ENCODE measurements around the gene ABRAXAS1. TPM values are rescaled to one million over a fixed set of nuclear protein-coding genes. Genes with fewer than 3 reads are reported as not detected.

Gene ABRAXAS1
- total and polyA plus RNA-seq, 2 of the 8 experiments (the other 6 are each of a cell fraction or from before 2014, with no cell fraction given): 11.4 to 32.1 TPM

GRCh38 chr4:83440148-83440814, 44.6 kb downstream of the ABRAXAS1 start:
- H3K4ac ChIP-seq (replicated peaks; ENCODE audit: insufficient read length, low read depth, low read length): no peak overlapping the region
- no peak overlapping the region for H3K4me3 ChIP-seq (ENCODE audit: extremely low read depth in 1 of 4, insufficient read depth in 2 of 4, low read depth in 3 of 4, low read length in 4 of 4)
- ChIA-PET POLR2A (ENCODE audit: partially characterized antibody) (interaction anchor here (1.5 kb wide), 1 partner anchor 17 kb away, joined by 3 read pairs; no protein-coding TSS in a partner anchor), CTCF (ENCODE audit: partially characterized antibody) (interaction anchor here (1.2 kb wide), 1 partner anchor 18 kb away, joined by 3 read pairs; no protein-coding TSS in a partner anchor)
- H2BK5ac ChIP-seq (ENCODE audit: low read depth, low read length): no peak overlapping the region
- H3K79me2 ChIP-seq (ENCODE audit: control insufficient read depth in 1 of 2, insufficient read depth in 2 of 2, low read length in 2 of 2): no peaks in the 10 kb centered on the region
- no peaks in the 10 kb centered on the region for H3K23me2 ChIP-seq (ENCODE audit: low read depth, low read length)
- no peak overlapping the region for H2BK15ac ChIP-seq (ENCODE audit: low read length)
- TF ChIP-seq POU5F1 (IDR thresholded peaks at IDR 0.05; ENCODE audit: low read depth, low read length): no peak
- no peak for TF ChIP-seq SRF (IDR thresholded peaks at IDR 0.05; ENCODE audit: low read depth, low read length)
- TF ChIP-seq BACH1 (IDR thresholded peaks at IDR 0.05; ENCODE audit: low read length): no peak
- no peak for TF ChIP-seq SIX5 (IDR thresholded peaks at IDR 0.05; ENCODE audit: low read depth, low read length)
- TF ChIP-seq ASH2L (IDR thresholded peaks at IDR 0.05; ENCODE audit: low read length): no peak
- TF ChIP-seq POLR2A (IDR thresholded peaks at IDR 0.05; ENCODE audit: control extremely low read depth in 1 of 2, low read depth in 2 of 2, low read length in 2 of 2): no peak
- TF ChIP-seq MAX (IDR thresholded peaks at IDR 0.05): no peak
- TF ChIP-seq TCF12 (IDR thresholded peaks at IDR 0.05; ENCODE audit: low read depth, low read length): no peak
- no peak for TF ChIP-seq TEAD4 (IDR thresholded peaks at IDR 0.05; ENCODE audit: low read depth, low read length)
- TF ChIP-seq SUZ12 (IDR thresholded peaks at IDR 0.05; ENCODE audit: low read length): no peak
- TF ChIP-seq NRF1 (IDR thresholded peaks at IDR 0.05; ENCODE audit: low read depth, low read length): no peak
- no peak for TF ChIP-seq RBBP5 (IDR thresholded peaks at IDR 0.05; ENCODE audit: borderline replicate concordance, low read depth, low read length)
- TF ChIP-seq RFX5 (IDR thresholded peaks at IDR 0.05; ENCODE audit: borderline replicate concordance, low read depth, low read length): no peak
- H4K5ac ChIP-seq (ENCODE audit: insufficient read length, low read depth, low read length): no peak overlapping the region
- no peaks in the 10 kb centered on the region for H3K27me3 ChIP-seq (replicated peaks in 1 of 4; ENCODE audit: control insufficient read depth in 3 of 4, extremely low read depth in 1 of 4, insufficient read depth in 3 of 4, low read length in 3 of 4)
- H3K14ac ChIP-seq (ENCODE audit: insufficient read length): no peak overlapping the region
- no peak overlapping the region for H2BK120ac ChIP-seq (replicated peaks; ENCODE audit: low read depth, low read length)
- FAIRE-seq: no peak
- no peak overlapping the region for H3K23ac ChIP-seq (ENCODE audit: insufficient read length)
- no peak overlapping the region for H2BK20ac ChIP-seq (ENCODE audit: low read length)
- WGBS, 2 experiments (ENCODE audit: extremely low coverage in 1 of 2, insufficient coverage in 1 of 2, insufficient read length in 1 of 2, insufficient replicate concordance in 2 of 2, low coverage in 1 of 2, low lambda C conversion rate in 2 of 2, missing lambda C conversion rate in 1 of 2): 87% methylated on average over 1 of the region's 1 CpG; no CpG with 5 or more reads in 1 of the 2 experiments
- no peaks in the 10 kb centered on the region for H3K9me3 ChIP-seq (ENCODE audit: insufficient read depth in 2 of 2, low read depth in 1 of 2, low read length in 1 of 2)
- H3K9ac ChIP-seq (replicated peaks in 1 of 4; ENCODE audit: extremely low read depth in 1 of 4, low read depth in 3 of 4, low read length in 3 of 4): no peak overlapping the region
- no peak for DNase-seq (ENCODE audit: low read depth in 1 of 2, low spot score in 2 of 2)
- H2AFZ ChIP-seq (ENCODE audit: low read length): no peak overlapping the region
- no peak overlapping the region for H4K91ac ChIP-seq (replicated peaks; ENCODE audit: insufficient read length, low read length)
- no peak overlapping the region for H3K4me2 ChIP-seq (ENCODE audit: insufficient read depth in 1 of 2, low read depth in 2 of 2, low read length in 2 of 2)
- no peaks in the 10 kb centered on the region for H3K4me1 ChIP-seq (replicated peaks in 1 of 4; ENCODE audit: control insufficient read depth in 3 of 4, insufficient read depth in 4 of 4, low read length in 3 of 4)
- H3K27ac ChIP-seq (ENCODE audit: low read depth, low read length): no peak overlapping the region
- H3K36me3 ChIP-seq (ENCODE audit: control insufficient read depth in 2 of 4, insufficient read depth in 4 of 4, low read length in 3 of 4): peaks cover 0 to 10% (median 4%) of the 10 kb centered on the region in 4 experiments; a peak in 2 of 8 replicates
- peaks cover 0 to 2% of the 10 kb centered on the region in 2 experiments for H4K20me1 ChIP-seq (replicated peaks in 1 of 2; ENCODE audit: control insufficient read depth in 1 of 2, insufficient read depth in 2 of 2, low read length in 2 of 2)
- H3K56ac ChIP-seq (replicated peaks; ENCODE audit: insufficient read length, low read depth, low read length): no peak overlapping the region
- no peak overlapping the region for H2BK12ac ChIP-seq (ENCODE audit: low read depth, low read length)
- no peaks in the 10 kb centered on the region for H3K79me1 ChIP-seq (ENCODE audit: low read depth, low read length)
- no peak overlapping the region for H3K18ac ChIP-seq (ENCODE audit: extremely low read depth, low read length)
- H2AK5ac ChIP-seq (ENCODE audit: low read depth, low read length): no peak overlapping the region
- H4K8ac ChIP-seq (ENCODE audit: extremely low read depth, insufficient read depth, low read length): no peak overlapping the region

All from H1 (cell line).